Germinal center (tissue), 1 donor: ENCODE data around the gene SEMA5A.

ENCODE experiments used
- DNase-seq: peaks from one replicate; pipeline ENCODE4 v3.0.0; 2012; ENCODE audit warnings: mixed read lengths, low spot score

Gene SEMA5A

GRCh38 chr5:9545992-9546851 is at the start of gene SEMA5A:
SEMA5A (minus strand) TSS chr5:9546075; CDS start chr5:9379946, 166,129 bp downstream.
- no peak for DNase-seq

GRCh38 chr5:9594913-9595312 is 49.0 kb upstream of the SEMA5A start:
- DNase-seq: no peak

- no peak for DNase-seq
These were observed 43.4 kb upstream of the SEMA5A start for GRCh38 chr5:9589049-9589835.

- DNase-seq: no peak
These were observed 42.4 kb upstream of the SEMA5A start for GRCh38 chr5:9588254-9588653.

GRCh38 chr5:9587135-9587534 is 41.3 kb upstream of the SEMA5A start:
- no peak for DNase-seq

- DNase-seq: no peak
These were observed 36.5 kb upstream of the SEMA5A start for GRCh38 chr5:9582406-9582805.

- DNase-seq: no peak
These were observed 27.9 kb upstream of the SEMA5A start for GRCh38 chr5:9573796-9574195.

GRCh38 chr5:9572246-9572645 is 26.4 kb upstream of the SEMA5A start:
- no peak for DNase-seq

GRCh38 chr5:9570876-9571275 is 25.0 kb upstream of the SEMA5A start:
- DNase-seq: no peak

GRCh38 chr5:9567039-9567438 is 21.2 kb upstream of the SEMA5A start:
- DNase-seq: no peak

GRCh38 chr5:9564752-9565151 is 18.9 kb upstream of the SEMA5A start:
- DNase-seq: no peak

GRCh38 chr5:9562141-9562540 is 16.3 kb upstream of the SEMA5A start:
- DNase-seq: no peak

GRCh38 chr5:9559965-9560364 is 14.1 kb upstream of the SEMA5A start:
- no peak for DNase-seq

GRCh38 chr5:9558319-9558965 is 12.6 kb upstream of the SEMA5A start:
- no peak for DNase-seq

GRCh38 chr5:9557696-9558095 is 11.8 kb upstream of the SEMA5A start:
- no peak for DNase-seq

GRCh38 chr5:9555961-9556360 is 10.1 kb upstream of the SEMA5A start:
- DNase-seq: no peak

GRCh38 chr5:9554122-9554521 is 8.2 kb upstream of the SEMA5A start:
- no peak for DNase-seq

- DNase-seq: no peak
These were observed 7.7 kb upstream of the SEMA5A start for GRCh38 chr5:9553561-9553960.

GRCh38 chr5:9551567-9552537 is 6.0 kb upstream of the SEMA5A start:
- no peak for DNase-seq

GRCh38 chr5:9549941-9550340 is 4.1 kb upstream of the SEMA5A start:
- DNase-seq: no peak

- DNase-seq: no peak
These were observed 1.5 kb upstream of the SEMA5A start for GRCh38 chr5:9547122-9547947.
